ENCODE results near the gene PLCL1.

GRCh38 chr2:197982565-197982964, 178.2 kb downstream of the PLCL1 start:
- TF ChIP-seq FOXP2 (optimal IDR thresholded peaks at IDR 0.05; ENCODE audit: control extremely low read depth, extremely low read length, insufficient read depth) (no peak), EZH2 (IDR thresholded peaks at IDR 0.05) (no peak)

All from SK-N-MC (cell line).